Fibroblast of skin of right biceps (primary cell): Measurements from ENCODE around the gene ABCA1.
A peak's percentile ranks its signal among the peaks of the same experiment; 100 is the strongest.
"Not testable (repeated sequence)": the region's sequence is repeated elsewhere in the genome, so short reads cannot be mapped to it uniquely, and the experiment has no call there.

ENCODE experiments used
- DNase-seq: peaks from one replicate; pipeline ENCODE4 v3.0.0-alpha.2; 2013

ABCA1 gene

GRCh38 chr9:104927912-104928740 is at the start of gene ABCA1:
Gene ABCA1, minus strand, starts transcription at chr9:104928155. Its CDS starts 24,476 bp downstream, at chr9:104903679.
- DNase-seq, result peak; percentile 83

- no peak for DNase-seq
Observed at GRCh38 chr9:104977580-104977979, 49.6 kb upstream of the ABCA1 start.

GRCh38 chr9:104977168-104977567 is 49.2 kb upstream of the ABCA1 start:
- no peak for DNase-seq

GRCh38 chr9:104975966-104976595 is 48.1 kb upstream of the ABCA1 start:
- not testable (repeated sequence) for DNase-seq

GRCh38 chr9:104974053-104974962 is 46.4 kb upstream of the ABCA1 start:
- DNase-seq, result no peak

GRCh38 chr9:104972242-104972866 is 44.4 kb upstream of the ABCA1 start:
- no peak for DNase-seq

- DNase-seq, result peak; percentile 51
Observed at GRCh38 chr9:104971511-104971910, 43.6 kb upstream of the ABCA1 start.

- peak; percentile 80 for DNase-seq
Observed at GRCh38 chr9:104970271-104970987, 42.5 kb upstream of the ABCA1 start.

- DNase-seq, result no peak
Observed at GRCh38 chr9:104969116-104969515, 41.2 kb upstream of the ABCA1 start.

- DNase-seq, result peak; percentile 91
Observed at GRCh38 chr9:104968025-104968982, 40.3 kb upstream of the ABCA1 start.

- no peak for DNase-seq
Observed at GRCh38 chr9:104963076-104963475, 35.1 kb upstream of the ABCA1 start.

GRCh38 chr9:104961701-104962359 is 33.9 kb upstream of the ABCA1 start:
- DNase-seq, result no peak

GRCh38 chr9:104961238-104961637 is 33.3 kb upstream of the ABCA1 start:
- DNase-seq, result peak; percentile 88

GRCh38 chr9:104960662-104961061 is 32.7 kb upstream of the ABCA1 start:
- DNase-seq, result no peak

GRCh38 chr9:104958751-104959150 is 30.8 kb upstream of the ABCA1 start:
- no peak for DNase-seq

GRCh38 chr9:104958006-104958405 is 30.1 kb upstream of the ABCA1 start:
- DNase-seq, result not testable (repeated sequence)

GRCh38 chr9:104951487-104951886 is 23.5 kb upstream of the ABCA1 start:
- DNase-seq, result no peak

- DNase-seq, result peak; percentile 62
Observed at GRCh38 chr9:104950838-104951237, 22.9 kb upstream of the ABCA1 start.

- DNase-seq, result no peak
Observed at GRCh38 chr9:104948277-104948676, 20.3 kb upstream of the ABCA1 start.

- DNase-seq, result no peak
Observed at GRCh38 chr9:104944871-104945270, 16.9 kb upstream of the ABCA1 start.
